AG09319 (cell line): ENCODE measurements around the gene GSTA1.

Experiments used
- DNase-seq: peaks from one replicate; pipeline ENCODE4 v3.0.0-alpha.2; 2010; ENCODE audit warnings: low read depth; ENCODE audit errors: extremely low read depth
- CTCF ChIP-seq: IDR thresholded peaks from 2 replicates; pipeline ENCODE4 v1.5.1; 2011; ENCODE audit warnings: low read depth, mild to moderate bottlenecking, inconsistent platforms, low read length, moderate library complexity

GSTA1 gene

DNA sequence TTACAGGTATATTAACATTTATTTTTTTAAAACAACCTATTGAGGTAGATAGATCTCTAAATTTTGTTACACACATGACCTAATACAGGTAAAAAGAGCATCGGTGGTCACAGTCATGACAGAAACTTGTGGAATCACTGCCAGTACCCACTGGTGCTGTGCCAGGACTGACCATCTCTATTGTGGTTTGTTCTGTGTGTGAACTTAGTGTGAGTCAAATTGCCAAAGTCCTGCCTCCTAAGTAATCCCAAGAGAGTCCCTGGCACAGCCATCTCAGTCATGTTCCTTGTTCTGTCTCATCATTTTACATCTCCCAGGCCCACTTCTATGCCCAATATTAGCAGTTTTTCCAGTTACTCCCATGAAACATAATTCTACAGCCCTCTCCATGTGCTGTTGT is 61.7 kb downstream of the GSTA1 start:
- no peak for DNase-seq
- no peak for TF ChIP-seq CTCF
